ENCODE measurements around the gene CBS.
"Not testable (repeated sequence)": the region's sequence is repeated elsewhere in the genome, so short reads cannot be mapped to it uniquely, and the experiment has no call there.

Gene CBS

GRCh38 chr21:43068065-43068464 lies 7.6 kb downstream of the CBS start:
- not testable (repeated sequence) for DNase-seq (ENCODE audit: low read depth in 2 of 2)

- DNase-seq (ENCODE audit: low read depth in 2 of 2), result not testable (repeated sequence)
Measured at GRCh38 chr21:43066690-43067089, 8.9 kb downstream of the CBS start.

GRCh38 chr21:43065991-43066390 lies 9.6 kb downstream of the CBS start:
- DNase-seq (ENCODE audit: low read depth in 2 of 2), result not testable (repeated sequence)

GRCh38 chr21:43064265-43064917 lies 11.2 kb downstream of the CBS start:
- not testable (repeated sequence) for DNase-seq (ENCODE audit: low read depth in 2 of 2)

GRCh38 chr21:43062955-43063664 lies 12.5 kb downstream of the CBS start:
- DNase-seq (ENCODE audit: low read depth in 2 of 2), result not testable (repeated sequence)

- not testable (repeated sequence) for DNase-seq (ENCODE audit: low read depth in 2 of 2)
Measured at GRCh38 chr21:43053112-43053511, 22.5 kb downstream of the CBS start.

GRCh38 chr21:43045876-43046821 lies 29.5 kb downstream of the CBS start:
- not testable (repeated sequence) for DNase-seq (ENCODE audit: low read depth in 2 of 2)

GRCh38 chr21:43045165-43045875 lies 30.3 kb downstream of the CBS start:
- not testable (repeated sequence) for DNase-seq (ENCODE audit: low read depth in 2 of 2)

- not testable (repeated sequence) for DNase-seq (ENCODE audit: low read depth in 2 of 2)
Measured at GRCh38 chr21:43044547-43044946, 31.1 kb downstream of the CBS start.

GRCh38 chr21:43043291-43043690 lies 32.3 kb downstream of the CBS start:
- not testable (repeated sequence) for DNase-seq (ENCODE audit: low read depth in 2 of 2)

GRCh38 chr21:43042169-43042568 lies 33.5 kb downstream of the CBS start:
- DNase-seq (ENCODE audit: low read depth in 2 of 2), result not testable (repeated sequence)

- DNase-seq (ENCODE audit: low read depth in 2 of 2), result not testable (repeated sequence)
Measured at GRCh38 chr21:43038659-43039044, 37.0 kb downstream of the CBS start.

- DNase-seq (ENCODE audit: low read depth in 2 of 2), result not testable (repeated sequence)
Measured at GRCh38 chr21:43037918-43038658, 37.5 kb downstream of the CBS start.

GRCh38 chr21:43036889-43037288 lies 38.7 kb downstream of the CBS start:
- not testable (repeated sequence) for DNase-seq (ENCODE audit: low read depth in 2 of 2)

- no peak for DNase-seq (ENCODE audit: low read depth in 2 of 2)
Measured at GRCh38 chr21:43034826-43035225, 40.8 kb downstream of the CBS start.

GRCh38 chr21:43034101-43034500 lies 41.5 kb downstream of the CBS start:
- no peak for DNase-seq (ENCODE audit: low read depth in 2 of 2)

- DNase-seq (ENCODE audit: low read depth in 2 of 2), result no peak
Measured at GRCh38 chr21:43031121-43031619, 44.5 kb downstream of the CBS start.

- no peak for DNase-seq (ENCODE audit: low read depth in 2 of 2)
Measured at GRCh38 chr21:43029785-43030184, 45.9 kb downstream of the CBS start.

GRCh38 chr21:43027846-43028731 lies 47.5 kb downstream of the CBS start:
- no peak for DNase-seq (ENCODE audit: low read depth in 2 of 2)

Data from activated CD8-positive, alpha-beta memory T cell treated with anti-CD3 and anti-CD28 coated beads for 4 hours (primary cell).